Measurements from ENCODE around the gene TCTN3.

Gene TCTN3

DNA sequence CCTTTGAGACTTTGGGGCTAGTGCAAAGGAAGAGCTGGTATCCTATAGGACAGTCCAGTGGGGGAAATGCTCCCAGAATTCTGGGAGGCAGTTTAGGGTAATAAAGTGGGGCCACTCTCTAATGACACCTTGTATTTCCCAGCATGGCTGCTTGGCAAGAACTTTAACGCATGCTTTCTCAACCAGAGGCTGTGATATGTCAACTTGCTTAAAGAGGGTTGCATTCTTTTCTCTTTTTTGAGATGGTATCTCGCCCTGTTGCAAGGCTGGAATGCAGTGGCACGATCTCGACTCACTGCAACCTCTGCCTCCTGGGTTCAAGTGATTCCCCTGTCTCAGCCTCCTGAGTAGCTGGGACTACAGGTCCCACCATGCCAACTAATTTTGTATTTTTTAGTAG lies 75.6 kb downstream of the TCTN3 start:
- FAIRE-seq, result no peak

DNA sequence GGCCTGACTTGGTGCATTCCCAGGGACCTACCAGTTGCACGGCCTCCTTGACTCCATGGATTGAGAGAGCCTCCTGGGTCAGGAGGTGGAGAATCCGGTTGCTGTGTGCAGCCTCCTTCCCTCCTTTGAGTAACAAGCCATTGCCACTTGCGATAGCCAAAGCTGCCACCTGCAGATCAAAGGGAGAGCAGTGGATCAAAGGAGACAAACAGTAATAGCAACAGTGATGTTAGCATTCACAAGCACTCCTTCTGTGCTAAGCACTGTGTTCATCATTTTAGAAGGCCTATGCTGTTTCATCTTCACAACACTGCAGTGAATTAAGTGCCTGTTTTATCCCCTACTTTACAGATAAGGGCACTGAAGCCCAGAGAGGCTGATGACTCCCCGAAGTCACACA lies 77.3 kb downstream of the TCTN3 start:
- FAIRE-seq, result no peak
